Fibroblast of skin of scalp (primary cell): Measurements from ENCODE around the gene GLE1.
"Not testable (repeated sequence)": the region's sequence is repeated elsewhere in the genome, so short reads cannot be mapped to it uniquely, and the experiment has no call there.

Source experiments
- DNase-seq: peaks from one replicate; pipeline ENCODE4 v3.0.0-alpha.2; 2013

The GLE1 gene

GRCh38 chr9:128497824-128498610 is 6.5 kb upstream of the GLE1 start:
- DNase-seq = no peak

- DNase-seq = no peak
These were observed 5.6 kb upstream of the GLE1 start for GRCh38 chr9:128498911-128499310.

GRCh38 chr9:128499920-128500319 is 4.6 kb upstream of the GLE1 start:
- no peak for DNase-seq

GRCh38 chr9:128503415-128503825 is 1.1 kb upstream of the GLE1 start:
- peak; percentile 20 for DNase-seq

GRCh38 chr9:128503870-128504269 is 649 bp upstream of the GLE1 start:
- DNase-seq = no peak

- DNase-seq = peak; percentile 19
These were observed 871 bp downstream of the GLE1 start for GRCh38 chr9:128505414-128505765.

GRCh38 chr9:128505906-128506305 is 1.4 kb downstream of the GLE1 start:
- DNase-seq = not testable (repeated sequence)

- no peak for DNase-seq
These were observed 8.3 kb downstream of the GLE1 start for GRCh38 chr9:128512820-128513219.

- DNase-seq = no peak
These were observed 17.4 kb downstream of the GLE1 start for GRCh38 chr9:128521956-128522355.

GRCh38 chr9:128523199-128523925 is 18.8 kb downstream of the GLE1 start:
- DNase-seq = peak; percentile 40

- no peak for DNase-seq
These were observed 22.2 kb downstream of the GLE1 start for GRCh38 chr9:128526720-128527119.

GRCh38 chr9:128528445-128529160 is 24.1 kb downstream of the GLE1 start:
- no peak for DNase-seq

- DNase-seq = no peak
These were observed 24.7 kb downstream of the GLE1 start for GRCh38 chr9:128529191-128529590.

- no peak for DNase-seq
These were observed 28.1 kb downstream of the GLE1 start for GRCh38 chr9:128532581-128532980.

- no peak for DNase-seq
These were observed 36.3 kb downstream of the GLE1 start for GRCh38 chr9:128540634-128541360.

- no peak for DNase-seq
These were observed 42.0 kb downstream of the GLE1 start for GRCh38 chr9:128546504-128546903.

GRCh38 chr9:128548876-128549275 is 44.4 kb downstream of the GLE1 start:
- DNase-seq = no peak

- DNase-seq = no peak
These were observed 45.7 kb downstream of the GLE1 start for GRCh38 chr9:128550226-128550625.

GRCh38 chr9:128550770-128551656 is 46.5 kb downstream of the GLE1 start:
- peak; percentile 43 for DNase-seq

- peak; percentile 4 for DNase-seq
These were observed 47.2 kb downstream of the GLE1 start for GRCh38 chr9:128551657-128552152.

- peak; percentile 91 for DNase-seq
These were observed 47.7 kb downstream of the GLE1 start, which contains the start of gene SPTAN1 for GRCh38 chr9:128552153-128552743. TSS of gene SPTAN1 (plus strand) at chr9:128552587. CDS start at chr9:128566741, 14,154 bp downstream.
